AG09319 (cell line): Measurements from ENCODE around the gene PCDHGC3.

ENCODE experiments used
- DNase-seq: peaks from one replicate; pipeline ENCODE4 v3.0.0-alpha.2; 2010; ENCODE audit warnings: low read depth; ENCODE audit errors: extremely low read depth
- TF ChIP-seq, protein P1 (sequence below): IDR thresholded peaks from 2 replicates; pipeline ENCODE4 v1.5.1; 2011; ENCODE audit warnings: low read depth, mild to moderate bottlenecking, inconsistent platforms, low read length, moderate library complexity

Gene PCDHGC3

GRCh38 chr5:141501761-141502160 is 26.0 kb downstream of the PCDHGC3 start:
- TF ChIP-seq, protein P1, sequence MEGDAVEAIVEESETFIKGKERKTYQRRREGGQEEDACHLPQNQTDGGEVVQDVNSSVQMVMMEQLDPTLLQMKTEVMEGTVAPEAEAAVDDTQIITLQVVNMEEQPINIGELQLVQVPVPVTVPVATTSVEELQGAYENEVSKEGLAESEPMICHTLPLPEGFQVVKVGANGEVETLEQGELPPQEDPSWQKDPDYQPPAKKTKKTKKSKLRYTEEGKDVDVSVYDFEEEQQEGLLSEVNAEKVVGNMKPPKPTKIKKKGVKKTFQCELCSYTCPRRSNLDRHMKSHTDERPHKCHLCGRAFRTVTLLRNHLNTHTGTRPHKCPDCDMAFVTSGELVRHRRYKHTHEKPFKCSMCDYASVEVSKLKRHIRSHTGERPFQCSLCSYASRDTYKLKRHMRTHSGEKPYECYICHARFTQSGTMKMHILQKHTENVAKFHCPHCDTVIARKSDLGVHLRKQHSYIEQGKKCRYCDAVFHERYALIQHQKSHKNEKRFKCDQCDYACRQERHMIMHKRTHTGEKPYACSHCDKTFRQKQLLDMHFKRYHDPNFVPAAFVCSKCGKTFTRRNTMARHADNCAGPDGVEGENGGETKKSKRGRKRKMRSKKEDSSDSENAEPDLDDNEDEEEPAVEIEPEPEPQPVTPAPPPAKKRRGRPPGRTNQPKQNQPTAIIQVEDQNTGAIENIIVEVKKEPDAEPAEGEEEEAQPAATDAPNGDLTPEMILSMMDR, result no peak
- DNase-seq, result no peak

- TF ChIP-seq, protein P1, result no peak
- DNase-seq, result no peak
Measured at GRCh38 chr5:141503681-141504080, 27.9 kb downstream of the PCDHGC3 start.

- TF ChIP-seq, protein P1, result no peak
Measured at GRCh38 chr5:141504216-141504615, 28.4 kb downstream of the PCDHGC3 start.

DNA sequence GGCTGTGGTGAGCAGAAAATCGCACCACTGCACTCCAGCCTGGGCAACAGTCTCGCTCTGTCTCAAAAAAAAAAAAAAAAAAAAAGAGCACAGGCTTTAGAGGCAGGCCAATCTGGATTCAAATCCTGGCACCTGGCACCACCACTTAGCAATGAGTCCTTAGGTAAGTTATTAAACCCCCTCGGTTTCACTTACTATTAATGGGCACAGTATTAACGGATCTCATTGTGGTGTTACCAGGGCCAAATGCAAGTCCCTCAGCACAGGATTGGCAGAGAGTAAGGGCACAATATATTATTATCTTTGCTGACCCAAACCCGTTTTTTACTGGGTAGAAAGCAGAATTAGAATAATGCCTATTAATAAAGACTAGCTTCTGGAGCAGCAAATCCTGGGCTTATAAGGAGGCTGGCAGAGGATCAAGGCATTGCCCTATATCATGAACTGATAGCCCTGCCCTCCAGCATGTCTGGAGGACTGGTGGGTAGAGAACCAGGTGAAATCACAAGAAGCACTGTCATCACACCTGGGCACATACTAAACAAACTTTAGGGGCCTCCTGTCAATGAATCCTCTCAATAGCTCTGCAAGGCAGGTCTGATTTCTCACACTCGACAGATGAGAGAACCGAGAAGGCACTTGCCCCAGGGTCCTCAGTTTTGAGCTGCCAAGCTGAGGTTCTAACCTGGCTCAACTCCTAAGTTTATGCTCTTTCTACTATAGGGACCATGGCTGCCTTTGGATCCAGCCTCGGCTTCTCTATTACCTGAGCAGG is 30.8 kb downstream of the PCDHGC3 start:
- DNase-seq, result no peak
- TF ChIP-seq, protein P1, result no peak

More at GRCh38 chr5:141504216-141504615, 28.4 kb downstream of the PCDHGC3 start:
- DNase-seq, result no peak

DNA sequence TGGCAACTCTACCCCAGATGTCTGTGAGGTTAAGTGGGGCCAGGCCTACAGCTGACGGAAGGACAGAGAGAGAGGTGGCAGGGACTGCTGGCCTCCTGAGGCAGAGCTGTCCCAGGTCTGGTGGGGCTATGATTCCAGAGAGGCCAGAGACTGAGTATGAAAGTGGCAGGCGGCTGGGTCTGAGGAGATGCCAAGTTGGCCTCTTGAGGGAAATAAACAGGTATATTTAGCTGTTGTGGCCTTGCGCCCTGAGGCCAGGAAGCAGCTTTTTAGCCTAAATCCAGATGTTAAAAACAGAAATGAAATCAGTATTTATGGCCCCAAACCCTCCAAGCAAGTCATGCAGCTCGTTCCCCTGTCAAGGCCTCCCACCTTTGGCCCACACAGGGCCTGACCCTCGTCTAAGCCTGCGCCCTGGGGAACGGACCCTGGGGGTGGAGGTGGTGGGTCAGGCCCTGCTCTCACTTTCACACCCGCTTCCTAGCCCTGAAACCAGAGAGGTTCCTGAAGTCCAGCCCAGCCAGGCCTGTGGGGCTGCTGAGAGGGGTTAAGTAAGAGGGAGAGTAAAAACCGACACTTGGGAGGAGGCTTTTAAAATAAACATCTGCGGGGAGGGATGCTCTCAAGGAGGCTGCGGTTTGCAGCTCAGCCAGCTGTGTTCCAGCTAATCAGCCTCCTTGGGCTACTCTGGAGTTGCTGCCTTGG is 31.8 kb downstream of the PCDHGC3 start:
- DNase-seq, result peak; percentile 86
- TF ChIP-seq, protein P1, result no peak

GRCh38 chr5:141508440-141508797 is 32.7 kb downstream of the PCDHGC3 start:
- TF ChIP-seq, protein P1, result no peak
- no peak for DNase-seq

DNA sequence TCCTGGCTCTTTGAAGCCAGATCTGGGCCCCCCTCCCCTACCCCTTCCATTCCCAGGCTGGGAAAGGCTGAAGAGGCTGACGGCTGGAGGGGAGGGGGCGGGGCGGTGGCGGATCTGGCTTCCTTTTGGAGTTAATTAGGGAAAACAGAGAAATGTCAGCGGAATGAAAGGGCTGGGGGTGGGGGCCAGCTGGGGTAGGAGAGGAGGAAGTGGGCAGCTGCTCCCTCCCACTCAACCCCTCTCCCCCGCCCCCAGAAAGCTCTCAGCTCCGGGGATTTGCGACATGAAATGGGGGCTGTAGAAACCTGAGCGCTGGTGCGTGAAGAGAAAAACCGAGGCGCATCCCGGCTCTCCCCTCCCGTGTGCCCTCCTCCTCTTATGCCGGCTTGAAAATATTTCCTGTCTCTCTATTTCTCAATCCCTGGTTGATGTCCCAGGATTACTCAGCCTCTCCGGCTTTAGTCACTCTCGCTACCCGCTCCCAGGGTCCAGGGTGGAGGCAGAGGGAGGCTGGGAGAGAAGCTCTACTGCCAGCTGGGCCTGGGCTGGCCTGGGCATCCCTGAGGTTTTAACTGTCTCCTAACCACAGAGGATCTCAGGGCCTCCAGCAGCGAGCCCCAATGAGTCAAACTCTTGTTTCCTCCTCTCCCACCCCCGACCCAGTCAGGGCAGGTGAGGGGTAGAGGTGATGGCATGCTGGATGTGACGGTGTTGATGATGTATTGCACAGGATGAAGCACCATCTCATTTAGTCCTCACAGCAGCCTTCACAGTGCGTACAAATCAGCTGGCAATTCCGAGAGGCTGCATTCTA is 33.2 kb downstream of the PCDHGC3 start:
- TF ChIP-seq, protein P1, result no peak
- DNase-seq, result peak; percentile 96
